PC-3 (cell line): ENCODE measurements around the gene ZNF41.

Experiments
- EZH2 ChIP-seq: fragments of 300-600 bp; sonication (generic); IDR thresholded peaks from one replicate; pipeline ENCODE4 v1.6.1; 2017; ENCODE audit warnings: antibody characterized with exemption, mild to moderate bottlenecking, low read length; ENCODE audit not compliant: unreplicated experiment
- EZH2phosphoT487 ChIP-seq: fragments of 300-600 bp; sonication (generic); IDR thresholded peaks from 2 replicates; pipeline ENCODE4 v1.6.1; 2018; ENCODE audit warnings: mild to moderate bottlenecking, antibody characterized with exemption, low read length, borderline replicate concordance
- TF ChIP-seq, protein P1 (sequence below): fragments of 300-600 bp; sonication (generic); conservative IDR thresholded peaks from 2 replicates; pipeline ENCODE4 v1.5.1; 2017; ENCODE audit warnings: antibody characterized with exemption, low read depth, mild to moderate bottlenecking, low read length

GRCh38 chrX:47482512-47483305 lies at the start of gene ZNF41:
- TF ChIP-seq, protein P1, sequence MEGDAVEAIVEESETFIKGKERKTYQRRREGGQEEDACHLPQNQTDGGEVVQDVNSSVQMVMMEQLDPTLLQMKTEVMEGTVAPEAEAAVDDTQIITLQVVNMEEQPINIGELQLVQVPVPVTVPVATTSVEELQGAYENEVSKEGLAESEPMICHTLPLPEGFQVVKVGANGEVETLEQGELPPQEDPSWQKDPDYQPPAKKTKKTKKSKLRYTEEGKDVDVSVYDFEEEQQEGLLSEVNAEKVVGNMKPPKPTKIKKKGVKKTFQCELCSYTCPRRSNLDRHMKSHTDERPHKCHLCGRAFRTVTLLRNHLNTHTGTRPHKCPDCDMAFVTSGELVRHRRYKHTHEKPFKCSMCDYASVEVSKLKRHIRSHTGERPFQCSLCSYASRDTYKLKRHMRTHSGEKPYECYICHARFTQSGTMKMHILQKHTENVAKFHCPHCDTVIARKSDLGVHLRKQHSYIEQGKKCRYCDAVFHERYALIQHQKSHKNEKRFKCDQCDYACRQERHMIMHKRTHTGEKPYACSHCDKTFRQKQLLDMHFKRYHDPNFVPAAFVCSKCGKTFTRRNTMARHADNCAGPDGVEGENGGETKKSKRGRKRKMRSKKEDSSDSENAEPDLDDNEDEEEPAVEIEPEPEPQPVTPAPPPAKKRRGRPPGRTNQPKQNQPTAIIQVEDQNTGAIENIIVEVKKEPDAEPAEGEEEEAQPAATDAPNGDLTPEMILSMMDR: no peak
- TF ChIP-seq EZH2phosphoT487 (no peak), EZH2 (no peak)
